Panc1 (cell line): ENCODE results near the gene BTBD3. TPM values are rescaled to one million over a fixed set of nuclear protein-coding genes. Genes with fewer than 3 reads are reported as not detected.

ENCODE experiments used
- ATAC-seq: fragments of 200-7000 bp; cut with Tn5 transposase; 2 replicates; pipeline ENCODE4 v1.9.1; 2020; ENCODE audit warnings: mild to moderate bottlenecking, moderate library complexity
- BruUV-seq: library from RNA; stranded (reverse); fragments of 400-500 nt; replicated peaks from 2 replicates; lab custom pipeline; 2021; lab: Mats Ljungman, UMichigan
- CTCF ChIA-PET: fragments of 300-600 bp; sonication (Branson Sonifier 250); formaldehyde crosslinking; loops from one replicate; lab custom pipeline; 2022; ENCODE audit warnings: antibody characterized with exemption; lab: Charles Lee
- POLR2A ChIA-PET: fragments of 300-600 bp; sonication (Branson Sonifier 250); formaldehyde crosslinking; loops from one replicate; lab custom pipeline; 2022; ENCODE audit warnings: antibody characterized with exemption; lab: Charles Lee
- DNase-seq: peaks from one replicate; pipeline ENCODE4 v3.0.0-alpha.2; 2010; ENCODE audit warnings: low read depth, low spot score
- H3K27ac ChIP-seq: 2 replicates; pipeline ENCODE4 v1.5.1; 2011; ENCODE audit warnings: mild to moderate bottlenecking, low read length, inconsistent platforms
- H3K27me3 ChIP-seq: fragments of 200-500 bp; sonication (Bioruptor generic); 2 replicates; pipeline ENCODE4 v1.6.0; 2014; ENCODE audit warnings: low read length, inconsistent platforms; ENCODE audit not compliant: control insufficient read depth, insufficient read depth
- H3K36me3 ChIP-seq: fragments of 200-500 bp; sonication (Bioruptor generic); 2 replicates; pipeline ENCODE4 v1.5.1; 2014; ENCODE audit warnings: inconsistent platforms, mild to moderate bottlenecking, low read length, moderate library complexity; ENCODE audit not compliant: control insufficient read depth, insufficient read depth
- H3K4me1 ChIP-seq: 2 replicates; pipeline ENCODE4 v1.5.1; 2011; ENCODE audit warnings: inconsistent platforms, mild to moderate bottlenecking, low read length, moderate library complexity; ENCODE audit not compliant: control insufficient read depth, insufficient read depth
- H3K4me3 ChIP-seq, 2 experiments: 2 replicates each; pipeline ENCODE4 v1.5.1; 2011 to 2012; ENCODE audit warnings: low read depth in 2 of 2, low read length in 2 of 2, mild to moderate bottlenecking in 2 of 2, inconsistent platforms in 1 of 2, moderate library complexity in 1 of 2
- H3K9me3 ChIP-seq: fragments of 200-500 bp; sonication (Bioruptor generic); 2 replicates; pipeline ENCODE4 v1.5.1; 2014; ENCODE audit warnings: low read depth, mild to moderate bottlenecking, inconsistent platforms, low read length, moderate library complexity; ENCODE audit not compliant: control insufficient read depth, insufficient read depth
- POLR2AphosphoS5 ChIP-seq: IDR thresholded peaks from 2 replicates; pipeline ENCODE4 v1.6.1; 2012; ENCODE audit warnings: mild to moderate bottlenecking, low read depth, low read length, moderate library complexity
- SIN3A ChIP-seq: IDR thresholded peaks from 2 replicates; pipeline ENCODE4 v1.6.1; 2012; ENCODE audit warnings: low read depth, mild to moderate bottlenecking, low read length, moderate library complexity, borderline replicate concordance; ENCODE audit not compliant: insufficient read depth
- TCF7L2 ChIP-seq: IDR thresholded peaks from 2 replicates; pipeline ENCODE4 v1.6.1; 2011; ENCODE audit warnings: mild to moderate bottlenecking, low read depth, low read length, inconsistent platforms
- in situ Hi-C: cut with HindIII; loops from 2 replicates; pipeline ENCODE4 v1.10.0; 2016; ENCODE audit warnings: low sequenced_read_pairs, low pct_unique_long_range_greater_than_20kb
- intact Hi-C: fragments of 100-400 bp; cut with micrococcal nuclease; formaldehyde crosslinking; loops from one replicate; pipeline ENCODE4 v1.10.0; 2022; ENCODE audit not compliant: unreplicated experiment
- total RNA-seq: library from RNA; stranded (reverse); gene quantifications from one replicate; pipeline ENCODE4 v1.2.1, GENCODE V29; 2021; ENCODE audit not compliant: unreplicated experiment
- TF ChIP-seq, protein P1 (sequence below), 2 experiments: IDR thresholded peaks; 2 replicates each; pipeline ENCODE4 v1.6.1; 2011 to 2012; ENCODE audit warnings: low read depth in 2 of 2, control low read depth in 1 of 2, low read length in 1 of 2, mild to moderate bottlenecking in 1 of 2, moderate library complexity in 1 of 2; ENCODE audit not compliant: insufficient read depth in 1 of 2
- TF ChIP-seq, protein P2 (sequence below): fragments of 450-650 bp; IDR thresholded peaks from 2 replicates; pipeline ENCODE4 v1.5.1; 2017; ENCODE audit warnings: mild to moderate bottlenecking

The BTBD3 gene
- total RNA-seq, 1 experiment from 2014 or later, result 27.6 TPM

DNA sequence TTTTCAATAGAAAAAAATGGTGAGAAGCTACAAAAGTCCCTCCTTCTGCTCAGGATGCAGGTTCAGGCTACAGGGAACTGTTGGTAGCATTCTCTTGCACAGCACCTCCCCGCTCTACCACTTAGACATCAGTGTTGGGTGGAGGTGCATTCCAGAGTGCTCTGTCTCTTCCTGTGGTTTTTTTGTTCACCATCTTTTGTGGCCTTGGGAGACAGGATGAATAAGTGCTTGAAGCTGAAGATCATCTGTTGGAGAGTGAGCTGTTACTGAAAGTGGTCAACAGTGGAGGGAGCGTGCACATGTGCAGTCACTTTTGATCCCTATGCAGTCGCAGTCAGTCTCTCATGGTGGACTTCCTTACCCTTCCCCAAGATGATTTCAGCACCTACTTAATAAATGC is 16.6 kb upstream of the BTBD3 start:
- Histone ChIP-seq H3K4me1 (peaks cover 7% of the 10 kb centered on the region), H3K27me3 (no peaks in the 10 kb centered on the region), H3K9me3 (no peaks in the 10 kb centered on the region), H3K4me3 (no peak overlapping the region), H3K27ac (no peak overlapping the region), H3K36me3 (no peaks in the 10 kb centered on the region)
- ChIA-PET CTCF (no interaction called here), POLR2A (no interaction called here)
- in situ Hi-C loops (no loop called here), intact Hi-C loops (no loop called here)
- TF ChIP-seq SIN3A (no peak), TCF7L2 (no peak), POLR2AphosphoS5 (no peak)
- TF ChIP-seq, protein P1, sequence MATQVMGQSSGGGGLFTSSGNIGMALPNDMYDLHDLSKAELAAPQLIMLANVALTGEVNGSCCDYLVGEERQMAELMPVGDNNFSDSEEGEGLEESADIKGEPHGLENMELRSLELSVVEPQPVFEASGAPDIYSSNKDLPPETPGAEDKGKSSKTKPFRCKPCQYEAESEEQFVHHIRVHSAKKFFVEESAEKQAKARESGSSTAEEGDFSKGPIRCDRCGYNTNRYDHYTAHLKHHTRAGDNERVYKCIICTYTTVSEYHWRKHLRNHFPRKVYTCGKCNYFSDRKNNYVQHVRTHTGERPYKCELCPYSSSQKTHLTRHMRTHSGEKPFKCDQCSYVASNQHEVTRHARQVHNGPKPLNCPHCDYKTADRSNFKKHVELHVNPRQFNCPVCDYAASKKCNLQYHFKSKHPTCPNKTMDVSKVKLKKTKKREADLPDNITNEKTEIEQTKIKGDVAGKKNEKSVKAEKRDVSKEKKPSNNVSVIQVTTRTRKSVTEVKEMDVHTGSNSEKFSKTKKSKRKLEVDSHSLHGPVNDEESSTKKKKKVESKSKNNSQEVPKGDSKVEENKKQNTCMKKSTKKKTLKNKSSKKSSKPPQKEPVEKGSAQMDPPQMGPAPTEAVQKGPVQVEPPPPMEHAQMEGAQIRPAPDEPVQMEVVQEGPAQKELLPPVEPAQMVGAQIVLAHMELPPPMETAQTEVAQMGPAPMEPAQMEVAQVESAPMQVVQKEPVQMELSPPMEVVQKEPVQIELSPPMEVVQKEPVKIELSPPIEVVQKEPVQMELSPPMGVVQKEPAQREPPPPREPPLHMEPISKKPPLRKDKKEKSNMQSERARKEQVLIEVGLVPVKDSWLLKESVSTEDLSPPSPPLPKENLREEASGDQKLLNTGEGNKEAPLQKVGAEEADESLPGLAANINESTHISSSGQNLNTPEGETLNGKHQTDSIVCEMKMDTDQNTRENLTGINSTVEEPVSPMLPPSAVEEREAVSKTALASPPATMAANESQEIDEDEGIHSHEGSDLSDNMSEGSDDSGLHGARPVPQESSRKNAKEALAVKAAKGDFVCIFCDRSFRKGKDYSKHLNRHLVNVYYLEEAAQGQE (IDR thresholded peaks at IDR 0.05; ENCODE audit: insufficient read depth in 1 of 2, low read depth in 2 of 2, low read length in 1 of 2), result no peak
- TF ChIP-seq, protein P2, sequence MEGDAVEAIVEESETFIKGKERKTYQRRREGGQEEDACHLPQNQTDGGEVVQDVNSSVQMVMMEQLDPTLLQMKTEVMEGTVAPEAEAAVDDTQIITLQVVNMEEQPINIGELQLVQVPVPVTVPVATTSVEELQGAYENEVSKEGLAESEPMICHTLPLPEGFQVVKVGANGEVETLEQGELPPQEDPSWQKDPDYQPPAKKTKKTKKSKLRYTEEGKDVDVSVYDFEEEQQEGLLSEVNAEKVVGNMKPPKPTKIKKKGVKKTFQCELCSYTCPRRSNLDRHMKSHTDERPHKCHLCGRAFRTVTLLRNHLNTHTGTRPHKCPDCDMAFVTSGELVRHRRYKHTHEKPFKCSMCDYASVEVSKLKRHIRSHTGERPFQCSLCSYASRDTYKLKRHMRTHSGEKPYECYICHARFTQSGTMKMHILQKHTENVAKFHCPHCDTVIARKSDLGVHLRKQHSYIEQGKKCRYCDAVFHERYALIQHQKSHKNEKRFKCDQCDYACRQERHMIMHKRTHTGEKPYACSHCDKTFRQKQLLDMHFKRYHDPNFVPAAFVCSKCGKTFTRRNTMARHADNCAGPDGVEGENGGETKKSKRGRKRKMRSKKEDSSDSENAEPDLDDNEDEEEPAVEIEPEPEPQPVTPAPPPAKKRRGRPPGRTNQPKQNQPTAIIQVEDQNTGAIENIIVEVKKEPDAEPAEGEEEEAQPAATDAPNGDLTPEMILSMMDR, result no peak
- DNase-seq (no peak), ATAC-seq (no peak)
- no TSS peak for BruUV-seq

DNA sequence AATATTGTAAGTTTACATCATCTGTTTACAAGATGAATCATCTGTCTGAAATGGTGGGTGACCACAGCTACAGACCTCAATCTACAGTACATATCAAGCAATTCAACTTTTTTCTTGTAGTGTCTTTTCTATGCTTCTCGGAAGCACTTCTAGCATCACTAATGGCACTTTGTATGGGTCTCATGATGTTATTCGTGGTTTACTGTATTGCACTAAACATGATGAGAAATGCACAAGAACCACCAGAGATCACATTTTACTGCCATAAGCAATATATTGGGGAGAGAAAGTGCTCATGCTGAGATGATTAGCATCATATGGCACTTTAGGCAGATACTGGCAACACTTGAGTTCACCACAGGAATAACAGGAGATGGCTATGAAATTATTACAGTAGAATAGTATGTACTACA is 15.4 kb upstream of the BTBD3 start:
- intact Hi-C loops, result no loop called here
- Histone ChIP-seq H3K27ac (no peak overlapping the region), H3K36me3 (no peaks in the 10 kb centered on the region), H3K27me3 (no peaks in the 10 kb centered on the region), H3K4me3 (no peak overlapping the region), H3K4me1 (peaks cover 5% of the 10 kb centered on the region), H3K9me3 (no peaks in the 10 kb centered on the region)
- DNase-seq (no peak), ATAC-seq (no peak)
- no TSS peak for BruUV-seq
- CTCF ChIA-PET, result no interaction called here
- TF ChIP-seq POLR2AphosphoS5 (no peak), SIN3A (no peak), TCF7L2 (no peak)
- TF ChIP-seq, protein P1 (IDR thresholded peaks at IDR 0.05; ENCODE audit: insufficient read depth in 1 of 2, low read depth in 2 of 2, low read length in 1 of 2), result no peak
- TF ChIP-seq, protein P2, result no peak
- in situ Hi-C loops, result no loop called here
- POLR2A ChIA-PET, result no interaction called here
